Endometrium (tissue), 2 donors: ENCODE measurements around the gene DNAJA4.
"Not testable (repeated sequence)": the region's sequence is repeated elsewhere in the genome, so short reads cannot be mapped to it uniquely, and the experiment has no call there.

Source experiments
- FAIRE-seq: peaks from 2 replicates; lab custom pipeline; 2012; peaks lifted over from hg19 to GRCh38; lab: Jason Lieb, UNC
- donor health status: control.
- donor health status: control.

Gene DNAJA4

GRCh38 chr15:78244101-78244500 lies 20.3 kb upstream of the DNAJA4 start:
- no peak for FAIRE-seq

DNA sequence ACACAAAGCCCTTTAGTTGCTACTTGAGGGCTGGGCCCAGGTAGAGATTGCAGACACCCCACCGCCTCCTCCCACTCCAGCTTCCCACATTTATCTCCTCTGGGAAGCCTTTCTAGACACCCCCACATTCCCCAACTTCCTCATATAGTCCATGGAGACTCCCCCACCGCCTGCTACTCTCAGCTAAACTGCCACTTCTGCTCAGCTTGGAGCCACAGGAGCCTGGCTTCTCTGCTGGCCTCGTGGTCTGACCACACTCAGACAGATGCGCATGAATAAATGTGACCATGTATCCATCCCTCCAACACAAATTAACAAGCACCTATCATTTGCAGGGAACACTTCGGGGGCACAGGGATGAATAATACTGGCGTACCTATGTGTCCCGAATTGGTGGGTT lies 19.5 kb upstream of the DNAJA4 start:
- FAIRE-seq: no peak

DNA sequence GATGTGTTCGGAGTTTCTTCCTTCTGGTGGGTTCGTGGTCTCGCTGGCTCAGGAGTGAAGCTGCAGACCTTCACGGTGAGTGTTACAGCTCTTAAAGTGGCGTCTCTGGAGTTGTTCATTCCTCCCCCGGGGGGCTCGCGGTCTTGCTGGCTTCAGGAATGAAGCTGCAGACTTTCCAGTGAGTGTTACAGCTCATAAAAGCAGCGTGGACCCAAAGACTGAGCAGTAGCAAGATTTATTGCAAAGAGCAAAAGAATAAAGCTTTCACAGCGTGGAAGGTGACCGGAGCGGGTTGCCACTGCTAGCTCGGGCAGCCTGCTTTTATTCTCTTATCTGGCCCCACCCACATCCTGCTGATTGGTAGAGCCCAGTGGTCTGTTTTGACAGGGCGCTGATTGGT lies 19.0 kb upstream of the DNAJA4 start:
- FAIRE-seq: not testable (repeated sequence)

GRCh38 chr15:78245976-78246620 lies 18.3 kb upstream of the DNAJA4 start:
- not testable (repeated sequence) for FAIRE-seq

DNA sequence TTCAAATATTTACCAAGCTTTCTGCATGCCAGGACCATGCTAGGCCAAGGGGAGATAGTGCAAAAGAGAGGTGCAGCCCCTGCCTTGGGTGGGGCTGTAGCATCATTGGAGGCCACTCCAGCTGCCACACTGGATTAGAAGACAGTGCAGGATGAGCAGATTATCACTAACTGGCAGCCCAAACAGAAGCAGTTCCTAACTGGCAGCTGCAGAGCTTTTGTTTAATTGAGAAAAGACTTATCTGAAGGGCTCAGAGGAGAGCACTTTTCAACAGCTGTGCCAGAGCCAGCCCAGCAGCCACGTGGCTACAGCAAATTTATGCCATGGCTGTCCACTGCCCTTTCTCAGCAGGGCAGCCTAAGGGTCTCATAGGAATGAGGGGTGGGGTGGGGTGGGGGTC lies 16.5 kb upstream of the DNAJA4 start:
- no peak for FAIRE-seq

DNA sequence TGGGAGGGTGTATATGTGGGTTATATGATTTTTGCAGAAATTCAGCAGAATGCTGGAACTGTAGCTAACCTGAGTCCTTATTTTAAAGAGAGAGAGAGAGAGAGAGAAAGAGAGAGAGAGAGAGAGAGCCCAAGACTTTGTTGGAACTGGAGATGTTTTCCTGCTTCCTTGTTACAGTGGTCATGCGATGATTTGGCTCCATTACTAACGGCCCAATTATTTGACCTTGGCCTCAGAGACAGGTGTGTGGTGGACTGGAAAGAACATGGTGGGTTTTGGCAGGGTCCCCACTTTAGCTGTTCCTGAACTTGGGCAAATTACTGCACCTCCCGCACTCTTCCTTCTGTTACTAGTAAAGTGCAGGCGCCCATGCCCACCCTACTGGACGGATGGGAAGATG lies 15.2 kb upstream of the DNAJA4 start:
- no peak for FAIRE-seq

DNA sequence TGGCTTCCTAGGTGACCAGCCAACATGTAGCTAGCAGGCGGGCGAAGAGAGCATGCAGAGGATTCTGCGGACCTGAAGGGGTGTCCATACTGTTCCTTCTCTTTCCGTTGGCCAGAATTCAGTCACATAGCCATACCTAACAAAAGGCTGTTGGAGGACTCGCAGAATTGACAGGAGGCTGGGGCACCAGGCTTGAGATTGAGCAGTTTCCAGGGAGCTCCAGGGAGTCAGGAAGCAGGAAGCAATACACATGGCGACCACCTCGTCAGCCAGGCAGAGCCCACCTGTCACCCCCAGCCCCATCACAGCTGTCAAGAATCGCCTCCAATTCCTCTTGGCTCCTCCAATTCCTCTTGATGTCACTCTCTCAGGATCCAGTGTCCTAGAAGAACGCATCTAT lies 13.2 kb upstream of the DNAJA4 start:
- no peak for FAIRE-seq

GRCh38 chr15:78255421-78256043 lies 8.8 kb upstream of the DNAJA4 start:
- FAIRE-seq: no peak

DNA sequence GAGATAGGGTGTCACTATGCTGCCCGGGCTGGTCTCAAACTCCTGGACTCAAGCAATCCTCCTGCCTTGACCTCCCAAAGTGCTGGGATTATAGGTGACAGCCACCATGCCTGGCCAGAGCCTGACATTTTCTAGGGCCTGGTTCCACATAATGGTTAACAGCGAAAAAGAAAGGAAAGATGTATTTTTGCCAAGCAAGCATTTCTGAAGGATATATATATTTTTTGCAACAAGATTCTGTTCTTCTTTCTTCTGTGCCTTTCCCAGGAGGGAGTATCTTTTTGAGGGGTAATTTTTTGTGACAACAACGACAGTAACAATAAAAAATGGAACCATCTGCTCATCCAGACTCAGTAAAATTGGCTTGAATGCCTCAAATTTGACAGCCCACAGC lies 8.3 kb upstream of the DNAJA4 start:
- FAIRE-seq: no peak

DNA sequence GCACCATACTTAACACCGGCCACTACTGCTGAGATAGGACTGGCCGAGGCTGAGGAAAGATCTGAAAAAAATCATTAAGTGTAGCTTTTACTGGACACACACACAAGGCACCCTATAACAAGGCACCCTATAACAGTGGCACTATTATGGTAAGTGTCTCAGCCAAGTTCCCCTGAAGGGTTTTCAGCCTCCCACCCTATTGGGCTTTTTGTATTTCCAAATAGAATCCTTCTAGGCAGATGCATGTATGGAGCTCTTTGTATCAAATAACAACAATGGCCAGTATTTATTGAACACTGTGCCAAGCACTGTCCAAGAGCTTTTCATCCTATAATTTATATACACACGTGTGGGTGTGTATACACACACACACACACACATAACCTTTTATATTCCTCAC lies 6.7 kb upstream of the DNAJA4 start:
- no peak for FAIRE-seq

DNA sequence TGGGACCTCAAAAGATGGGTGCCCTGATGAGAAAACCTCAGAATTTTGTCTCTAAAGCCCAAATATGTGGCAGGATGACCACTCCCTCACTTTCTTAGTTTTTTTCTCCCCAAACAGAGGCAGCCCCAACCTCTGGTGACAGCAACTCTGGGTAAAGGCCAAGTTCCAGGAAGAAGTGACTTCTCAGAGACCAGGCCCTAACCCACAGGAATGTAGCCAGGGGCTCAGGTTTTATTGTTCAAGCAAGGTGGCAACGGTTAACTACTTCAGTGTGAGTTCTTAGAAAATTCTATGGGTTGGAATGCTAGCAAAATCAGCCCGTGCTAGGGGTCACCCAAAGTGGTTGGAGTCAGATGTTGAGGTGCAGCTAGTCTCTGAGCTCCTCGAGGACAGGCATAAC lies 5.1 kb upstream of the DNAJA4 start:
- no peak for FAIRE-seq

DNA sequence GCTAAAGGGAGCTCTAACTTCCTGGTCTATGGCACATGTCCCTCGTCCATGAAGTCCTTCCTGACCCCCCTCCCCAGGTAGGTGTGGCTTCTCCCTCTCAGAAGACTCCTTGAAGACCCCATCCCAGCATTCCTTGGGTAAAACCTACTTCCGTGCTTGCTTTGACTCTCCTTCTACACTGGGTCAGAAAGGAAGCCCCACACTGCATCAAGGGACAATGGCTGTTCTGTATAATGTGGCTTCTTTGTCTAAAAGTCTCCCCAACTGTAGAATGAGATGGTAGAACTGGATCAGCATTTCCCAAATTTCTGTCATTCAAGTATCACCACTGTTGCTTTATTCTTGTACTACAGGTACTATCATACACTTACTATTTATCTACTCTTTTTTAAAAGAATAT lies 3.9 kb upstream of the DNAJA4 start:
- no peak for FAIRE-seq

GRCh38 chr15:78261062-78261461 lies 3.3 kb upstream of the DNAJA4 start:
- no peak for FAIRE-seq

DNA sequence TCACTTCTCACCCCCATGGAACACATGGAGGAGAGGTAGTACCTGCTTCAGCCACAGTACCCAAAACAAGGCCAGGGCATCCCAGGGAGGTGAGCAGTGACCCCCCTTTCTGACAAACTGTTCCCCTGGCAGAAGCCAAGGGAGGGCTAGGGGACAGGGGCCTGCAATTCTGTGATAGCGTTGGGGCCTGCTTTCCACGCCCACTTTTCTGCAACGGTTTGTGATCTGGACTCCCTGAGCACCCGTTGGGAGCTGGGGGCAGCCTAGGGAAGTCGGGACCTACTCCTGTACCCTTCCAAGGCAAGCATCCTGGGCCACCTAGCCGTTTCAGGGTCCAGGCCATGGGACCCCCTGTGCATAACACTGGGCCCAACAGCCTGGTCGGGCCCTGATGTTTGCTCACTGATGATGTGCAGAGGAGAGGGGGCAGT lies 996 bp upstream of the DNAJA4 start:
- FAIRE-seq: no peak

GRCh38 chr15:78263907-78264303 lies 457 bp upstream of the DNAJA4 start:
- FAIRE-seq: no peak

GRCh38 chr15:78265137-78265460 lies 737 bp downstream of the DNAJA4 start:
- FAIRE-seq: no peak

GRCh38 chr15:78265752-78266224 lies 1.4 kb downstream of the DNAJA4 start:
- no peak for FAIRE-seq

DNA sequence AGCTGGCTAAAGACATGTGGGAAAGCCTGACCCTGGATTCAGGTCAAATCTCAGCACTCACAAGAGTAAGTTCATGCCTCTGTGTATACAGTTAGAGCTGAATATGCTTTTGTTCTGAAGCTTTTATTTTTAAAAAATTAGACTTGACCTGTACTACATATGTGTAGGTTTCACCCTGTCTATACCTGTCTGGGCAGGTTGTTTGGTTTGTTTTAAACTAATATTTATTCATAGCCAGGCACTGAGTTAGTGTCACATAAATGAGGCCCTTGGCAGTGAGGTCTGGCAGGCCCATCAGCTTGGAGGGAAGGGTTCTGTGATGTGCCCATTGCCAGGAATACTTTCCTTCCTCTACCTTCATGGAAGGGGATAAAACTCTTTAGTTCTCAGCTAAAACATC lies 1.9 kb downstream of the DNAJA4 start:
- FAIRE-seq: no peak

DNA sequence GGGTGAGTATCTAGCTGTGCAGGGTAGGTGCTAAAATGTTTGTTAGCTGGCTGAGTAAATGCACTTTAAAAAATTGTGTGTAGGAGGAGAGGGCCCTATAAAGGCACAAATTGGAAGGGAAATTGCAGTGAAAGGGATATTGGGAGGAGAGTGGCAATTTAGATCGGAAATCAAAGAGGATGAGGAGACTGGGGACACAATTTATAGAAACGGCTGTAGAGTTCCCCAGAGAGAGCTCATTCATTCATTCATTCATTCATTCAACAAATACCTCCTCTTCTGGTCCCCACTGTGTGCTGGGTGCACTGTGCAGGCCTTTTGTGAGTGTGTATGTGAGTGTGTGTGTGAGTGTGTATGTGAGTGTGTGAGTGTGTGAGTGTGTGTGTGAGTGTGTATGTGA lies 2.4 kb downstream of the DNAJA4 start:
- no peak for FAIRE-seq

DNA sequence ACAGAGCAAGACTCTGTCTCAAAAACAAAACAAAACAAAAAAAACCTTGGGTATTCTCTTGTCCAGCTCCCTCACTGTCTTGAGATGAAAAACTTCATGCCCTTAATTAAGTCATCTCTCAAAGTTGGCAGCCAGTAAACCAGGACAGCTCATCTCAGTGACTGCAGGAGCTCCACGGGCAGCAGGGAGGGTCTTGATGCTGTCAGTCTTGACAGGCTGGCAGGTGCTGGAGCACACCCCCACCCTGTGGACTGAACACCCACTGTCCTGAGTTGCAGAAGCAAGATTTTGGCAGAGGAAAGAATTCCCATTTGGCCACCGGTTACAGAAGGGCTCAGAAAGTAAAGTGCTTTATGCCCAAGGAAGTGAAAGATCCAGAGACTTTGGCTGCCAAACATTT lies 8.0 kb downstream of the DNAJA4 start:
- no peak for FAIRE-seq

DNA sequence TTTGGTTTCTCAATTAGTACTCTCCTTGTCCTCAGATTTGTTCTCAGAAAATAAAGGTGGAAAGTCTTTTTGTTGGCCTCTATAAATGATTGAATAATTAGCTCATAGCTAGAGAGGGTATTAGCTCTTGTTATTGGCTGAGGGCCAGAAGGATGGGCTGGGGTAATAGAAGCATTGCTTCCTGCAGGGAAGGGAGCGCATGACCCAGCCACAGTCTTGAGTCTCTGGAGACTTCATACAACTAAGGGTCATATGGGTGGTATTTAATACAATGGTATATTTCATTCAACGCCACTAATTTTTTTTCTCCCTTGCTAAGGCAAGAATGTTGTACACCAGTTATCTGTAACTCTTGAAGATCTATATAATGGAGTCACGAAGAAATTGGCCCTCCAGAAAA lies 8.4 kb downstream of the DNAJA4 start:
- no peak for FAIRE-seq

GRCh38 chr15:78274994-78275393 lies 10.6 kb downstream of the DNAJA4 start:
- no peak for FAIRE-seq

GRCh38 chr15:78276064-78276943 lies 11.9 kb downstream of the DNAJA4 start:
- no peak for FAIRE-seq
